H1 (cell line): ENCODE measurements around the gene CCDC13. TPM values are rescaled to one million over a fixed set of nuclear protein-coding genes. Genes with fewer than 3 reads are reported as not detected.

Experiments used
- CTCF ChIA-PET: fragments of 300-600 bp; sonication (Branson Sonifier 250); formaldehyde crosslinking; loops from one replicate; lab custom pipeline; 2021; ENCODE audit not compliant: partially characterized antibody; lab: Charles Lee
- POLR2A ChIA-PET: fragments of 300-600 bp; sonication (Branson Sonifier 250); formaldehyde crosslinking; loops from one replicate; lab custom pipeline; 2021; ENCODE audit warnings: inconsistent platforms; ENCODE audit not compliant: partially characterized antibody; lab: Charles Lee
- DNase-seq, 2 experiments: peaks; one replicate each; pipeline versions ENCODE4 v3.0.0 to v3.0.0-alpha.2; 2010 to 2022; ENCODE audit warnings: low spot score in 2 of 2, low read depth in 1 of 2, mixed read lengths in 1 of 2
- FAIRE-seq: peaks from 2 replicates; lab custom pipeline; 2011; peaks lifted over from hg19 to GRCh38; lab: Jason Lieb, UNC
- H2AFZ ChIP-seq: 2 replicates; pipeline ENCODE4 v1.8.1; 2012; ENCODE audit warnings: low read length, inconsistent platforms
- H2AK5ac ChIP-seq: 2 replicates; pipeline ENCODE4 v1.6.1; 2013; ENCODE audit warnings: low read depth, low read length
- H2BK120ac ChIP-seq: replicated peaks from 2 replicates; pipeline ENCODE3; 2013; ENCODE audit warnings: low read depth, low read length, inconsistent platforms
- H2BK12ac ChIP-seq: 2 replicates; pipeline ENCODE4 v1.6.1; 2013; ENCODE audit warnings: low read depth, low read length
- H2BK15ac ChIP-seq: 2 replicates; pipeline ENCODE4 v1.6.1; 2013; ENCODE audit warnings: low read length
- H2BK20ac ChIP-seq: 2 replicates; pipeline ENCODE4 v1.6.1; 2013; ENCODE audit warnings: low read length
- H2BK5ac ChIP-seq: 2 replicates; pipeline ENCODE4 v1.6.1; 2013; ENCODE audit warnings: low read depth, low read length
- H3K14ac ChIP-seq: 2 replicates; pipeline ENCODE4 v1.6.1; 2013; ENCODE audit warnings: inconsistent platforms; ENCODE audit not compliant: insufficient read length
- H3K18ac ChIP-seq: 2 replicates; pipeline ENCODE4 v1.6.1; 2013; ENCODE audit warnings: low read length; ENCODE audit errors: extremely low read depth
- H3K23ac ChIP-seq: 2 replicates; pipeline ENCODE4 v1.6.1; 2013; ENCODE audit warnings: inconsistent platforms; ENCODE audit not compliant: insufficient read length
- H3K23me2 ChIP-seq: 2 replicates; pipeline ENCODE4 v1.6.1; 2013; ENCODE audit warnings: low read depth, low read length
- H3K27ac ChIP-seq: 2 replicates; pipeline ENCODE4 v1.6.1; 2011; ENCODE audit warnings: low read depth, low read length, inconsistent platforms
- H3K27me3 ChIP-seq, 4 experiments: replicated peaks in 1 of 4; 1 replicate in 1 of 4; 2 replicates in 3 of 4; pipeline versions ENCODE4 v1.6.1 to v1.8.1; 2011 to 2013; ENCODE audit warnings: low read length in 3 of 4, mild to moderate bottlenecking in 3 of 4, inconsistent platforms in 2 of 4, mixed read lengths in 2 of 4, moderate library complexity in 1 of 4; ENCODE audit not compliant: control insufficient read depth in 3 of 4, insufficient read depth in 3 of 4; ENCODE audit errors: extremely low read depth in 1 of 4
- H3K36me3 ChIP-seq, 4 experiments: 2 replicates each; pipeline versions ENCODE4 v1.6.1 to v1.8.1; 2011 to 2013; ENCODE audit warnings: mild to moderate bottlenecking in 4 of 4, low read length in 3 of 4, moderate library complexity in 2 of 4, control low read depth in 1 of 4, inconsistent platforms in 1 of 4; ENCODE audit not compliant: insufficient read depth in 4 of 4, control insufficient read depth in 2 of 4
- H3K4ac ChIP-seq: replicated peaks from 2 replicates; pipeline ENCODE3; 2013; ENCODE audit warnings: low read length, low read depth, mixed read lengths, inconsistent platforms; ENCODE audit not compliant: insufficient read length
- H3K4me1 ChIP-seq, 4 experiments: replicated peaks in 1 of 4; 1 replicate in 1 of 4; 2 replicates in 3 of 4; pipeline versions ENCODE4 v1.6.1 to v1.8.1; 2011 to 2013; ENCODE audit warnings: low read length in 3 of 4, inconsistent platforms in 2 of 4, mixed read lengths in 1 of 4; ENCODE audit not compliant: insufficient read depth in 4 of 4, control insufficient read depth in 3 of 4
- H3K4me2 ChIP-seq, 2 experiments: 2 replicates each; pipeline versions ENCODE4 v1.6.1 to v1.8.1; 2011 to 2013; ENCODE audit warnings: low read depth in 2 of 2, low read length in 2 of 2, control low read depth in 1 of 2, inconsistent platforms in 1 of 2, mild to moderate bottlenecking in 1 of 2; ENCODE audit not compliant: insufficient read depth in 1 of 2
- H3K4me3 ChIP-seq, 4 experiments: fragments of 200-600, 300-600 bp in 1 of 4; sonication (generic), shearing (Covaris generic), sonication (Bioruptor Twin) in 1 of 4; 2 replicates each; pipeline versions ENCODE4 v1.5.1 to v1.8.1; 2011 to 2016; ENCODE audit warnings: low read length in 4 of 4, low read depth in 3 of 4, control low read depth in 2 of 4, inconsistent platforms in 2 of 4, mild to moderate bottlenecking in 2 of 4, mixed read lengths in 1 of 4, moderate library complexity in 1 of 4; ENCODE audit not compliant: insufficient read depth in 2 of 4; ENCODE audit errors: extremely low read depth in 1 of 4
- H3K56ac ChIP-seq: replicated peaks from 2 replicates; pipeline ENCODE3; 2013; ENCODE audit warnings: low read depth, mild to moderate bottlenecking, mixed read lengths, low read length, inconsistent platforms; ENCODE audit not compliant: insufficient read length
- H3K79me1 ChIP-seq: 2 replicates; pipeline ENCODE4 v1.6.1; 2013; ENCODE audit warnings: low read depth, low read length, control low read depth
- H3K79me2 ChIP-seq, 2 experiments: 2 replicates each; pipeline versions ENCODE4 v1.6.1 to v1.8.1; 2012 to 2013; ENCODE audit warnings: low read length in 2 of 2, mild to moderate bottlenecking in 2 of 2, inconsistent platforms in 1 of 2; ENCODE audit not compliant: insufficient read depth in 2 of 2, control insufficient read depth in 1 of 2
- H3K9ac ChIP-seq, 4 experiments: replicated peaks in 1 of 4; 1 replicate in 1 of 4; 2 replicates in 3 of 4; pipeline versions ENCODE4 v1.6.1 to v1.8.1; 2011 to 2013; ENCODE audit warnings: low read depth in 3 of 4, low read length in 3 of 4, control low read depth in 2 of 4, mild to moderate bottlenecking in 2 of 4, moderate library complexity in 2 of 4, inconsistent platforms in 1 of 4; ENCODE audit errors: extremely low read depth in 1 of 4
- H3K9me3 ChIP-seq, 2 experiments: 2 replicates each; pipeline versions ENCODE4 v1.6.1 to v1.8.1; 2012 to 2013; ENCODE audit warnings: mild to moderate bottlenecking in 2 of 2, moderate library complexity in 2 of 2, control low read depth in 1 of 2, inconsistent platforms in 1 of 2, low read depth in 1 of 2, low read length in 1 of 2, mixed read lengths in 1 of 2; ENCODE audit not compliant: insufficient read depth in 2 of 2
- H4K20me1 ChIP-seq, 2 experiments: replicated peaks in 1 of 2; 2 replicates each; pipeline versions ENCODE3 to v1.8.1; 2011 to 2013; ENCODE audit warnings: inconsistent platforms in 2 of 2, low read length in 2 of 2, mild to moderate bottlenecking in 1 of 2; ENCODE audit not compliant: insufficient read depth in 2 of 2, control insufficient read depth in 1 of 2
- H4K5ac ChIP-seq: 2 replicates; pipeline ENCODE4 v1.6.1; 2013; ENCODE audit warnings: low read length, low read depth, mixed read lengths, inconsistent platforms; ENCODE audit not compliant: insufficient read length
- H4K8ac ChIP-seq: 2 replicates; pipeline ENCODE4 v1.8.0; 2013; ENCODE audit warnings: mild to moderate bottlenecking, moderate library complexity, low read length, inconsistent platforms; ENCODE audit not compliant: insufficient read depth; ENCODE audit errors: extremely low read depth
- H4K91ac ChIP-seq: replicated peaks from 2 replicates; pipeline ENCODE3; 2013; ENCODE audit warnings: low read length, mixed read lengths, inconsistent platforms; ENCODE audit not compliant: insufficient read length
- ATF2 ChIP-seq: IDR thresholded peaks from 2 replicates; pipeline ENCODE4 v1.6.1; 2012; ENCODE audit warnings: low read length, inconsistent platforms
- CHD2 ChIP-seq: IDR thresholded peaks from 2 replicates; pipeline ENCODE4 v1.6.1; 2012; ENCODE audit warnings: low read length, improper control_type of control experiment
- E2F6 ChIP-seq: IDR thresholded peaks from 2 replicates; pipeline ENCODE4 v1.6.1; 2012; ENCODE audit warnings: inconsistent platforms
- GABPA ChIP-seq: IDR thresholded peaks from 2 replicates; pipeline ENCODE4 v1.6.1; 2011; ENCODE audit warnings: mild to moderate bottlenecking, low read length, moderate library complexity, borderline replicate concordance; ENCODE audit not compliant: insufficient read depth
- HDAC6 ChIP-seq: IDR thresholded peaks from one replicate; pipeline ENCODE4 v1.7.1; 2012; ENCODE audit warnings: low read depth, mild to moderate bottlenecking, inconsistent platforms, low read length, moderate library complexity
- JUND ChIP-seq: IDR thresholded peaks from 2 replicates; pipeline ENCODE4 v1.6.1; 2011; ENCODE audit warnings: mild to moderate bottlenecking, improper control_type of control experiment, low read length
- PHF8 ChIP-seq: fragments of 200-600 bp; sonication (generic); conservative IDR thresholded peaks from 2 replicates; pipeline ENCODE4 v1.7.1; 2012; ENCODE audit warnings: low read depth, mild to moderate bottlenecking, inconsistent platforms, low read length, moderate library complexity
- RNF2 ChIP-seq: fragments of 200-900, 300-1000 bp; sonication (generic); IDR thresholded peaks from 2 replicates; pipeline ENCODE4 v1.7.1; 2016; ENCODE audit warnings: borderline replicate concordance, low read depth, mild to moderate bottlenecking, antibody characterized with exemption, low read length; ENCODE audit not compliant: poor library complexity, severe bottlenecking; ENCODE audit errors: missing control alignments
- SIX5 ChIP-seq: IDR thresholded peaks from 2 replicates; pipeline ENCODE4 v1.6.1; 2011; ENCODE audit warnings: mild to moderate bottlenecking, low read depth, low read length
- WGBS, 2 experiments: shearing (Covaris generic) in 1 of 2; methylation state at CpG; one replicate each; pipeline versions ENCODE4 v1.1.6 to v1.1.7; 2013 to 2015; ENCODE audit warnings: low lambda C conversion rate in 2 of 2, mixed read lengths in 2 of 2, inconsistent platforms in 1 of 2, low coverage in 1 of 2, missing lambda C conversion rate in 1 of 2; ENCODE audit not compliant: insufficient replicate concordance in 2 of 2, insufficient coverage in 1 of 2, insufficient read length in 1 of 2; ENCODE audit errors: extremely low coverage in 1 of 2, missing lambda C conversion rate in 1 of 2; 5-methylcytosine and 5-hydroxymethylcytosine counted together
- polyA plus RNA-seq, 7 experiments: library from polyadenylated mRNA; depleted of rRNA in 3 of 7; stranded (reverse) in 5 of 7; unstranded in 2 of 7; fragments of >200 nt in 5 of 7; fragments of 200-250 nt in 2 of 7; gene quantifications; 1 replicate in 5 of 7; 2 replicates in 1 of 7; 4 replicates in 1 of 7; pipeline versions ENCODE4 v1.2.1 to v1.2.3, GENCODE V29; 2011 to 2013; ENCODE audit warnings: missing spikeins in 2 of 7, mixed read lengths in 2 of 7
- total RNA-seq: library from RNA; stranded (reverse); fragmentation: NEBNext Ultra II Directional; extraction: Animal tissue kit (Norgen Biotek cat#: 25700); gene quantifications from 2 replicates; pipeline ENCODE4 v1.2.1, GENCODE V29; 2021

The CCDC13 gene
- total and polyA plus RNA-seq, 2 of the 8 experiments (the other 6 are each of a cell fraction or from before 2014, with no cell fraction given) = 0.06 TPM; not detected in 1

- no peak for FAIRE-seq
- ChIA-PET CTCF (interaction anchor here (1.1 to 2.1 kb wide), 2 partner anchors 13 to 21 kb away, joined by 5 to 7 read pairs; no protein-coding TSS in a partner anchor), POLR2A (no interaction called here)
- peak in 1 of 2 experiments; percentile 6 for DNase-seq
- Histone ChIP-seq H2BK20ac (no peak overlapping the region), H4K20me1 (no peaks in the 10 kb centered on the region), H2BK120ac (no peak overlapping the region), H3K27ac (no peak overlapping the region), H3K23me2 (no peaks in the 10 kb centered on the region), H3K4me1 (no peaks in the 10 kb centered on the region; a peak in 1 of 7 replicates), H2AFZ (no peak overlapping the region), H2BK15ac (no peak overlapping the region), H3K9ac (no peak overlapping the region), H3K56ac (no peak overlapping the region), H3K79me2 (no peaks in the 10 kb centered on the region), H2BK12ac (no peak overlapping the region), H2AK5ac (no peak overlapping the region), H4K8ac (no peak overlapping the region), H3K4ac (no peak overlapping the region), H3K79me1 (no peaks in the 10 kb centered on the region), H2BK5ac (no peak overlapping the region), H3K18ac (no peak overlapping the region), H3K36me3 (no peaks in the 10 kb centered on the region; a peak in 1 of 8 replicates), H4K5ac (no peak overlapping the region), H3K4me3 (no peak overlapping the region), H4K91ac (no peak overlapping the region), H3K23ac (no peak overlapping the region), H3K14ac (no peak overlapping the region), H3K9me3 (no peaks in the 10 kb centered on the region; a peak in 1 of 4 replicates), H3K27me3 (no peaks in the 10 kb centered on the region), H3K4me2 (no peak overlapping the region)
- WGBS, 2 experiments = 98% methylated on average over 2 of the region's 2 CpGs; no CpG with 5 or more reads in 1 of the 2 experiments
- TF ChIP-seq ATF2 = no peak
- no peak for TF ChIP-seq PHF8
- TF ChIP-seq CHD2 = no peak
- no peak for TF ChIP-seq JUND
- TF ChIP-seq SIX5 = no peak
- TF ChIP-seq GABPA = no peak
- no peak for TF ChIP-seq HDAC6
- no peak for TF ChIP-seq RNF2
- no peak for TF ChIP-seq E2F6
Observed at GRCh38 chr3:42725454-42725853, 47.6 kb downstream of the CCDC13 start.
